ENCODE measurements around the gene CACFD1.

CACFD1 gene

GRCh38 chr9:133429214-133429613, 30.6 kb upstream of the CACFD1 start:
- ATAC-seq (replicated peaks) (no peak), DNase-seq (no peak)
- Mint-ChIP-seq H3K27ac (no peak overlapping the region), H3K4me1 (peaks cover 5 to 19% of the 10 kb centered on the region in 2 donors), H3K36me3 (no peaks in the 10 kb centered on the region), H3K27me3 (peaks cover 12 to 42% of the 10 kb centered on the region in 2 donors), H3K9me3 (no peaks in the 10 kb centered on the region), H3K4me3 (peak overlapping the region; percentile 76 to 83)

GRCh38 chr9:133429641-133430161, 30.1 kb upstream of the CACFD1 start:
- DNase-seq (no peak), ATAC-seq (replicated peaks) (peak; percentile 56 to 57)
- Mint-ChIP-seq H3K27me3 (peaks cover 13 to 37% of the 10 kb centered on the region in 2 donors), H3K36me3 (no peaks in the 10 kb centered on the region), H3K27ac (no peak overlapping the region), H3K4me1 (peaks cover 5 to 19% of the 10 kb centered on the region in 2 donors), H3K9me3 (no peaks in the 10 kb centered on the region), H3K4me3 (peak overlapping the region; percentile 76 to 83)

- H3K4me1 Mint-ChIP-seq = peaks cover 5 to 19% of the 10 kb centered on the region in 2 donors
Measured at GRCh38 chr9:133430244-133430643, 29.5 kb upstream of the CACFD1 start.

GRCh38 chr9:133433351-133433843, 26.4 kb upstream of the CACFD1 start:
- Mint-ChIP-seq H3K9me3 (no peaks in the 10 kb centered on the region), H3K4me3 (no peak overlapping the region), H3K4me1 (peaks cover 8 to 18% of the 10 kb centered on the region in 2 donors), H3K27me3 (peaks cover 3 to 7% of the 10 kb centered on the region in 2 donors), H3K36me3 (no peaks in the 10 kb centered on the region), H3K27ac (no peak overlapping the region)
- no peak for DNase-seq
- no peak for ATAC-seq (replicated peaks)

More at GRCh38 chr9:133430244-133430643, 29.5 kb upstream of the CACFD1 start:
- DNase-seq (no peak), ATAC-seq (replicated peaks) (no peak)
- Mint-ChIP-seq H3K4me3 (no peak overlapping the region), H3K27ac (no peak overlapping the region), H3K27me3 (peaks cover 14 to 33% of the 10 kb centered on the region in 2 donors), H3K36me3 (no peaks in the 10 kb centered on the region), H3K9me3 (no peaks in the 10 kb centered on the region)

GRCh38 chr9:133436681-133437080, 23.1 kb upstream of the CACFD1 start:
- H3K27ac Mint-ChIP-seq = no peak overlapping the region
- H3K27me3 Mint-ChIP-seq = peaks cover 0 to 3% of the 10 kb centered on the region in 2 donors
- H3K4me1 Mint-ChIP-seq = peaks cover 28 to 36% of the 10 kb centered on the region in 2 donors
- H3K4me3 Mint-ChIP-seq = no peak overlapping the region
- no peaks in the 10 kb centered on the region for H3K9me3 Mint-ChIP-seq
- ATAC-seq (replicated peaks) = no peak
- DNase-seq = no peak
- H3K36me3 Mint-ChIP-seq = peaks cover 0 to 1% of the 10 kb centered on the region in 2 donors

- DNase-seq (no peak), ATAC-seq (replicated peaks) (peak; percentile 36 to 46)
- H3K4me3 Mint-ChIP-seq = no peak overlapping the region
- H3K27me3 Mint-ChIP-seq = peaks cover 0 to 3% of the 10 kb centered on the region in 2 donors
- H3K36me3 Mint-ChIP-seq = peaks cover 0 to 2% of the 10 kb centered on the region in 2 donors
- no peaks in the 10 kb centered on the region for H3K9me3 Mint-ChIP-seq
- H3K27ac Mint-ChIP-seq = peak overlapping the region; percentile 31
- H3K4me1 Mint-ChIP-seq = peaks cover 33 to 41% of the 10 kb centered on the region in 2 donors
Measured at GRCh38 chr9:133437753-133438531, 21.8 kb upstream of the CACFD1 start.

- Mint-ChIP-seq H3K27ac (no peak overlapping the region), H3K4me3 (no peak overlapping the region), H3K27me3 (peaks cover 0 to 3% of the 10 kb centered on the region in 2 donors), H3K36me3 (peaks cover 0 to 2% of the 10 kb centered on the region in 2 donors), H3K9me3 (no peaks in the 10 kb centered on the region), H3K4me1 (peaks cover 33 to 41% of the 10 kb centered on the region in 2 donors)
- no peak for DNase-seq
- ATAC-seq (replicated peaks) = peak in 1 of 2 donors; percentile 51
Measured at GRCh38 chr9:133439337-133439736, 20.4 kb upstream of the CACFD1 start.

- H3K36me3 Mint-ChIP-seq = peaks cover 0 to 2% of the 10 kb centered on the region in 2 donors
- peak overlapping the region; percentile 89 for H3K27ac Mint-ChIP-seq
- peak overlapping the region in 1 of 2 donors; percentile 42 for H3K4me3 Mint-ChIP-seq
- DNase-seq = peak; percentile 42
- peak; percentile 87 for ATAC-seq (replicated peaks)
- no peaks in the 10 kb centered on the region for H3K27me3 Mint-ChIP-seq
- H3K9me3 Mint-ChIP-seq = no peaks in the 10 kb centered on the region
- peaks cover 33 to 41% of the 10 kb centered on the region in 2 donors for H3K4me1 Mint-ChIP-seq
Measured at GRCh38 chr9:133440874-133441273, 18.9 kb upstream of the CACFD1 start.

- H3K4me3 Mint-ChIP-seq = peak overlapping the region; percentile 46 to 61
- ATAC-seq (replicated peaks) (no peak), DNase-seq (no peak)
- no peaks in the 10 kb centered on the region for H3K9me3 Mint-ChIP-seq
- peak overlapping the region; percentile 89 for H3K27ac Mint-ChIP-seq
- H3K36me3 Mint-ChIP-seq = peaks cover 0 to 2% of the 10 kb centered on the region in 2 donors
- no peaks in the 10 kb centered on the region for H3K27me3 Mint-ChIP-seq
- H3K4me1 Mint-ChIP-seq = peaks cover 33 to 41% of the 10 kb centered on the region in 2 donors
Measured at GRCh38 chr9:133441571-133441970, 18.2 kb upstream of the CACFD1 start.

GRCh38 chr9:133443248-133443647, 16.5 kb upstream of the CACFD1 start:
- no peak overlapping the region for H3K4me3 Mint-ChIP-seq
- H3K9me3 Mint-ChIP-seq = no peaks in the 10 kb centered on the region
- ATAC-seq (replicated peaks) (no peak), DNase-seq (no peak)
- peaks cover 27 to 34% of the 10 kb centered on the region in 2 donors for H3K4me1 Mint-ChIP-seq
- no peaks in the 10 kb centered on the region for H3K27me3 Mint-ChIP-seq
- peaks cover 0 to 2% of the 10 kb centered on the region in 2 donors for H3K36me3 Mint-ChIP-seq
- no peak overlapping the region for H3K27ac Mint-ChIP-seq

GRCh38 chr9:133443982-133444381, 15.8 kb upstream of the CACFD1 start:
- no peak for ATAC-seq (replicated peaks)
- Mint-ChIP-seq H3K27ac (no peak overlapping the region), H3K9me3 (no peaks in the 10 kb centered on the region), H3K4me1 (peaks cover 27 to 32% of the 10 kb centered on the region in 2 donors), H3K4me3 (no peak overlapping the region), H3K27me3 (no peaks in the 10 kb centered on the region), H3K36me3 (peaks cover 0 to 2% of the 10 kb centered on the region in 2 donors)
- no peak for DNase-seq

- Mint-ChIP-seq H3K4me1 (peaks cover 17 to 18% of the 10 kb centered on the region in 2 donors), H3K9me3 (no peaks in the 10 kb centered on the region), H3K27me3 (no peaks in the 10 kb centered on the region), H3K36me3 (peaks cover 0 to 2% of the 10 kb centered on the region in 2 donors), H3K27ac (no peak overlapping the region), H3K4me3 (no peak overlapping the region)
- no peak for DNase-seq
- no peak for ATAC-seq (replicated peaks)
Measured at GRCh38 chr9:133445293-133445969, 14.3 kb upstream of the CACFD1 start.

GRCh38 chr9:133448487-133448972, 11.2 kb upstream of the CACFD1 start:
- Mint-ChIP-seq H3K36me3 (no peaks in the 10 kb centered on the region), H3K27ac (no peak overlapping the region), H3K9me3 (no peaks in the 10 kb centered on the region), H3K4me3 (no peak overlapping the region), H3K27me3 (no peaks in the 10 kb centered on the region), H3K4me1 (peaks cover 0 to 3% of the 10 kb centered on the region in 2 donors)
- ATAC-seq (replicated peaks) (no peak), DNase-seq (no peak)

- no peak for DNase-seq
- ATAC-seq (replicated peaks) = no peak
- Mint-ChIP-seq H3K4me3 (no peak overlapping the region), H3K27ac (no peak overlapping the region), H3K36me3 (no peaks in the 10 kb centered on the region), H3K9me3 (no peaks in the 10 kb centered on the region), H3K4me1 (peaks cover 0 to 6% of the 10 kb centered on the region in 2 donors), H3K27me3 (no peaks in the 10 kb centered on the region)
Measured at GRCh38 chr9:133449760-133450159, 10.0 kb upstream of the CACFD1 start.
